GM19395 (cell line): Measurements from ENCODE around the gene FASTK.
A peak's percentile ranks its signal among the peaks of the same experiment; 100 is the strongest.

ENCODE experiments used
- ATAC-seq: cut with Tn5 transposase; IDR thresholded peaks from one replicate; pipeline ENCODE4 v1.9.1; 2021; ENCODE audit warnings: mild to moderate bottlenecking, moderate library complexity; ENCODE audit not compliant: unreplicated experiment

Gene FASTK

DNA sequence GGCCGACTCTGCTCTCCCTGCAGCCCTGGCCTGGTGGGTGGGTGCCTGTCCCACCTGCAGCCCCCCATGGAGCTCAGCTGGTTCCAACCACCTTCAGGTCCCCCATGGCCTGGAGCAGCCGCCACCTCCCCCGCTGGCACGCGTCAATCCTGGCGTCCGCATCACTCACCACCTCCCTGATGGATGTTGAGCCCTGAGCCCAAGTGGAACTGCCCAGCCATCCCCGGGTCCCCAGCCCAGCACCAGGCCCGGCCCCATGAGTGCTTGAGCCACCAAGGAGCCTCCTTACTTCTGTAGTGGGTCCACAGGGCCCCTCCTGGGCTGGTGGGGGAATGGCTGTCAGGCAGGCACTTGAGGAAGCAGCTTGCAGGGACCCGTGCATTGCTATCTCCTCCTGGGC is 20.3 kb upstream of the FASTK start:
- no peak for ATAC-seq

DNA sequence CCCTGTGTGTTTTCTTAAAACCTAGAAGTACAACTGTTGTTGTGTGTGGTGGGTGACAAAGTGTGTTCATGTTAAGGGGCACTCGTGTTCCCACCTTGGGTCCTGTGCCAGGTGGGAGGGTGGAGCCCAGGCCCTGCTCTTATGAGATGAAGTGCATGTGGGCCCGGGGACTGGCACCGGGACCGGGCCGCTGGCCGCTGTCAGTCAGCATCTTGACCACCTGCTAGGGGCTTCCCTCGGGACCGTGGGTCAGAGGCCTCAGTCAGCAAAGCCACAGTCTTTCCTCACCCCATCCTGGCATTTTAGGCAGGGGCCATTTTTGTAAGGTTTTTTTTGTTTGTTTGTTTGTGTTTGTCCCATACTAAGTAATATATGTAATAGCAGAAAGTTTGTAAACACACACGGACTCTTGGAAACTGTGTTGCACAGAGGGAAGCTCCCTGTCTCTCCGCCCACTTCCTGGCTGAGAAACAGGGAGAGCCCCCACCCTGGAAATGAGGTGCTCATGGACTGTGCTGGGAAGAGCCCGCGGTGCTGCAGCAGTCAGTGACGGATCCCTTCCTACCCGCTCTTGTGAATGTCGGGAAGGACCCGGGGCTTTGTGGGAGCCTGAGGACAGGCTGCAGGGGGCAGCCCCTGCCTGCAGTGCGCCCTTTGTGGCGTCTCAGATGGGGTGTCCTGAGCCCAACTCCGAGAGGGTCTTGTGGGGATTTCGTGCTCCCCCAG is 19.0 kb upstream of the FASTK start:
- no peak for ATAC-seq

DNA sequence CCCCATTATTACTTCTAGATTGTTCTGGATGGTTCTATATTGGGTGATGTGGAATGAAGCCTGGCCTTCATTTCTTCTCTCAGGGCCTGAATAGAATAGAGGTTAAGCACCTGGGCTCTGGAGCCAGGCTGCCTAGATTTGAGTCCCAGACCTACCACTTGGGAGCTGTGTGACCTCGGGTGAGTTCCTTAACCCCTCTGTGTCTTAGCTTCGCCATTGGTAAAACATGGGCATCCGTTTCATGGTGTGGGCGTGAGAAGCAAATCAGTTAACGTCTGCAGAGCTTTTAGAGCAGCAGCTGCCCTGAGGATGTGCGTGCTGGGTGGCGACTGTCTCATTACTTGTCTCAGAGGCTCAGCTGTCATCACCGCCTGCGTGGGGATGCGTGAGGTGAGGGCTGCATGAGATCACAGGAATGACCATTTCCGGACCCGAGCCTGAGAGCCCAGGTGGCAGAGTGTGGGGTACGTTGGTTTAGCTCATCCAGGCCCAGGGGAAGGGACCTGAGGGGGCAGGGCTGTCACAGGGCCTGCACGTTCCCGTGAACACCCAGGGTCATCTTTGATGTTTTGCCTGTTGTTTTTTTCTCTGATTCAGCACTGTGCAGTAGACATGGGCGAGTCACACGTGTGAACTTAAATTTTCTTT is 15.3 kb upstream of the FASTK start:
- no peak for ATAC-seq

GRCh38 chr7:151095123-151095797 is 14.7 kb upstream of the FASTK start:
- no peak for ATAC-seq

DNA sequence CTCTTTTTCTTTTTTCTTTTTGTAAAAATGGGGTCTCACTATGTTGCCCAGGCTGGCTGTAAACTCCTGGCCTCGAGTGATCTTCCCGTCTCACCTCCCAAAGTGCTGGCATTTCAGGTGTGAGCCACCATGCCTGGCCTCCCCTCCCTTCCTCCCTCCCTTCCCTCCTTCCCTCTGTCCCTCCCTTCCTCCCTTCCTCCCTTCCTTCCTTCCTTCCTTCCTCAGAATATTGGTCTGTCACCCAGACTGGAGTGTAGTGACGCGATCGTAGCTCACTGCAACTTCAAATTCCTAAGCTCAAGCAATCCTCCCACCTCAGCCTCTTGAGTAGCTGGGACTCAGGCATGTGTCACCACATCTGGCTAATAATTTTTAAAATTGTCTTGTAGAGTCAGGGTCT is 14.1 kb upstream of the FASTK start:
- no peak for ATAC-seq

- no peak for ATAC-seq
These were observed 13.1 kb upstream of the FASTK start for GRCh38 chr7:151093748-151094147.

GRCh38 chr7:151091988-151092387 is 11.4 kb upstream of the FASTK start:
- no peak for ATAC-seq

- no peak for ATAC-seq
These were observed 10.8 kb upstream of the FASTK start for GRCh38 chr7:151091431-151091830.

DNA sequence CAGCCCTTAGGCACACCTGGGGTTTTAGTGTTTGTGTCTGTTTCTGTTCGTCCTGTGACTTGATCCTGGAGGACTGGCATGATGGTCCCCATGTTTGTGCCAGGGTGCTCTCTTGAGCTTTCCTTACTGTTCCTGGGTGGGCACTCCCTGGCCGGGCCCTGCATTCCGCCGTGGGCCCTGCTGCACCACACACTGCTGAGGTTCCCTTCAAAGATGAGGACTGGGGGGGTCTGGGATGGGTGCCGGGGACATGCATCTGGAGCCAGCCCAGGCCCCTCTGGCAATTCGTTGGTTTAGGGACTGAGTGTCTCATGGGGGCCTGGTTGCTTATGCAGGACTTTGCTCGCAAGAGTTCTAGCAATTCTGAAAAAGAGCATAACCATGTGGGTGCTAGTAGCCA is 10.4 kb upstream of the FASTK start:
- no peak for ATAC-seq

- ATAC-seq: no peak
These were observed 9.5 kb upstream of the FASTK start for GRCh38 chr7:151089893-151090730.

DNA sequence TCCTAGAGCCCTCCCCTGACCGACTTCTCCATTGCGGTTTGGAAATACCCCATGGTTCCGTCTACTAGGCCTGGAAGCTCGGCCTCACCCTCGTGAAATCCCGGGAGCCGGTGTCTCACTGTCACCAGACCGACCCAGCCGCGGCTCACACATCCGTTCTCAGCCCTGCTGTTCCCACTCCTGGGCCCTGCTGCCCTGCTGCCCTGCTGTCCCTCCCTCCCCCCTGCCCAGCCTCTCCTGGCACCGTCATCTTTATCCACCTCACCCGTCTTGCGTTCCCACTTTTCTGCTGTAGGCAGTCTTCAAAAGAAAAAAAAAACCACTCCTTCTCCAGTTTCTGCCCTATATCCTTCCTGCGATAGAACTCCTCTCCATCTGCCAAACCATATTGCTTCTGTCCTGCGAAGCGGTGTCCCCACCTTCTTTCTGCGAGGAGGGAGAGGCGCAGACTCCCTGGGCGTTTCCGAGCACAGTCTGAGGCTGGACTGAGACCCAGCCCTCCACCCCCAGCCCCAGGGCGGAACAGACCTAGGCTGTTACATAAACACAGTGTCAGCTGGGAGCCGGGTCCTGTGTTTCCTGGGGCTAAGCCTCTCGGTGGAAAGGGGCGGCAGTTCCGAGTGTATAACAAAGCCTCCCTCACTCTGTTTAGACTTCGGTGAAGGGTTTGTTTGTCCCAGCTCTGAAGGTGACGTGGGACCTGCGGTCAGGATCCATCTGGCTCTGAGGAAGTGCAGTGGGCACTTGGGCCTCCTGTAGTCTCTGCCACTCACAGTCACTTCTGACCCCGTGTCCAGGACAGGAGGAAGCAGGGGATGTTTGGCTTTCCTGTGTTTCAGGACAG is 8.5 kb upstream of the FASTK start:
- no peak for ATAC-seq

GRCh38 chr7:151088019-151088855 is 7.6 kb upstream of the FASTK start:
- ATAC-seq: no peak

DNA sequence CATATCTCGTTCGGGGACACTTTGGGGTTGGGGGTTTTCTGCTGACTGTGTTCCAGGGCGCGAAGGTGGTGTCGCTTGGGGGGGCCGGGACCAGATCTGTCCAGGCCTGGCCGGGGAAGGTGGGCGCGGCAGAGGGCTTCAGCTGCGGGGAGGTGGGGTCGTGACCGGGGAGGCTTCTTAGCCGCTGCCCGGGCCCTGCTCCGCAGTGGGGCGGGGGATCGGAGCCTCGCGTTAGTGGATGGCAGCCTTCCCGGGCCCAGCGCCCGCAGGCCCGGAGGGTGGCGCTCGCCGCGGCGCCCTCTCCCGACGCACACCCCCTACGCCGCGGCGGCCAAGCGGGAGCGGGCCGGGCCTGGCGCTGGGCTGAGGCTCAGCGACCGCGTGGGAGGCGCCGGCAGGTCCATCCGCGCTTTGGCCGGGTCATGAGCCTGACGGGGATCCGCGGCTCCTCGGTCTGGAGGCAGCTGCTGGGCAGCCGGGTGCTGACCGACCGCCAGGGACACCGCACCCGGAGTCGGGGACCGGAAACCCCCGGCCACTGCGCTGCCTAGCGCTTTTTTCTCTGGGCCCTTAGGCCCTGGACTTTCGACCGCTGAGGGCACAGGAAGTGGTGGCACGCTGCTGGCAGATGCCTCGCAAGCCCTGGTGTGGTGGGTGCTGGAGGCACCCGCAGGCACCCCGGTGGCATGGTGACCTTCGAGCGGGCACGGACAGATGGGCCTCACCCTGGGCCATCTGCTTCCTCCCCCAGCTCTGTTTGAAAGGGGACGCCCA is 6.8 kb upstream of the FASTK start:
- no peak for ATAC-seq

- ATAC-seq: no peak
These were observed 6.2 kb upstream of the FASTK start for GRCh38 chr7:151086802-151087244.

GRCh38 chr7:151085691-151086620 is 5.3 kb upstream of the FASTK start, which contains the start of gene AGAP3:
Gene AGAP3, plus strand, starts transcription at chr7:151086475. Its CDS starts 267 bp downstream, at chr7:151086742.
- peak; percentile 34 for ATAC-seq

GRCh38 chr7:151085329-151085690 is 4.7 kb upstream of the FASTK start:
- ATAC-seq: no peak

DNA sequence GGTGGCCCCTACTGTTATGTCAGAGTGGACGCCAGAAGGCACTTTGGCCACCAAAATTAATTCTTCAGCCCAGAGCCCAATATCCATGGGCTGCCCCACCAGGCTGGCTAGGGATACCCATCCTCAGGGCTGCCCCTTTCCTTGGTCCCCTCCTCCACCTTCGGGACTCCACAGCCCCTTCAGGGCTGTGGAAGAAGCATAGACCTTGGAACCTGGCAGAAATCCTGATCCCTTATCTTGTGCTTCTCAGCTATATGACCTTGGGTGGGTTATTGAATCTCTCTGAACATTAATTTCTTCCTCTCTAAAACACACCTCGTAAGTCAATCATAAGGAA is 3.2 kb upstream of the FASTK start:
- ATAC-seq: no peak
